ENCODE measurements around the gene TMPRSS9. TPM values are rescaled to one million over a fixed set of nuclear protein-coding genes. Genes with fewer than 3 reads are reported as not detected.

Gene TMPRSS9
- polyA plus RNA-seq, 1 experiment, result not detected

DNA sequence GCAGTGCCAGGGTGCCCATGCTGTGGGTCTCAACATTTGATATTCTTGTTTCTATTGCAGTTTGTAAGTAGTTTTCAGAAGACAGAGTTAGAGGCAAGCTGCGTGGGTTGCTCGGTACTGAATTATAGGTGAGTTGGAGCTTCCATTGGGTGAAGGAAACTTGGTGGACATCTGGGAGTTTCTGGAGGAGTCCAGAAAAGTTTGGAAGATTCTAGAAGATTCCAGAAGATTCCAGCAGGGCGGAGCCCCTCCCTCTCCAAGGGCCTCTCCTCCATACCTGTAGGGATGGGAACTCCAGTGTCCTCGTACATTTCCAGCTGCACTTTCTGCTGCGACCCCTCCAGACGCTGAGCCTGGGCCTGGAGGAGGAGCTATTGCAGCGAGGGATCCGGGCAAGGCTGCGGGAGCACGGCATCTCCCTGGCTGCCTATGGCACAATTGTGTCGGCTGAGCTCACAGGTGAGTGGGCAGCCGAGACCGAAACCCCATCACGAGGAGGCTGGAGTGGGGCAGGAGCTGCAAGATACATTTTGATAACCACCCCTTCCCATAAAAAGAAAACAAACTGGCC, 38.8 kb downstream of the TMPRSS9 start:
- Histone ChIP-seq H3K4me3 (ENCODE audit: low read depth, low read length) (no peak overlapping the region), H3K36me3 (ENCODE audit: control insufficient read depth, insufficient read depth, low read length) (no peaks in the 10 kb centered on the region), H3K27me3 (ENCODE audit: control insufficient read depth, insufficient read depth, low read length) (no peaks in the 10 kb centered on the region)
- CTCF ChIA-PET, result interaction anchor here (0.8 to 1.3 kb wide), 2 partner anchors 8 to 9 kb away, joined by 3 to 7 read pairs; no protein-coding TSS in a partner anchor
- POLR2A ChIA-PET, result no interaction called here
- DNase-seq (ENCODE audit: low read depth), result no peak
- TF ChIP-seq, protein P1, sequence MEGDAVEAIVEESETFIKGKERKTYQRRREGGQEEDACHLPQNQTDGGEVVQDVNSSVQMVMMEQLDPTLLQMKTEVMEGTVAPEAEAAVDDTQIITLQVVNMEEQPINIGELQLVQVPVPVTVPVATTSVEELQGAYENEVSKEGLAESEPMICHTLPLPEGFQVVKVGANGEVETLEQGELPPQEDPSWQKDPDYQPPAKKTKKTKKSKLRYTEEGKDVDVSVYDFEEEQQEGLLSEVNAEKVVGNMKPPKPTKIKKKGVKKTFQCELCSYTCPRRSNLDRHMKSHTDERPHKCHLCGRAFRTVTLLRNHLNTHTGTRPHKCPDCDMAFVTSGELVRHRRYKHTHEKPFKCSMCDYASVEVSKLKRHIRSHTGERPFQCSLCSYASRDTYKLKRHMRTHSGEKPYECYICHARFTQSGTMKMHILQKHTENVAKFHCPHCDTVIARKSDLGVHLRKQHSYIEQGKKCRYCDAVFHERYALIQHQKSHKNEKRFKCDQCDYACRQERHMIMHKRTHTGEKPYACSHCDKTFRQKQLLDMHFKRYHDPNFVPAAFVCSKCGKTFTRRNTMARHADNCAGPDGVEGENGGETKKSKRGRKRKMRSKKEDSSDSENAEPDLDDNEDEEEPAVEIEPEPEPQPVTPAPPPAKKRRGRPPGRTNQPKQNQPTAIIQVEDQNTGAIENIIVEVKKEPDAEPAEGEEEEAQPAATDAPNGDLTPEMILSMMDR (IDR thresholded peaks at IDR 0.05; ENCODE audit: insufficient read depth, low read depth, low read length), result no peak

DNA sequence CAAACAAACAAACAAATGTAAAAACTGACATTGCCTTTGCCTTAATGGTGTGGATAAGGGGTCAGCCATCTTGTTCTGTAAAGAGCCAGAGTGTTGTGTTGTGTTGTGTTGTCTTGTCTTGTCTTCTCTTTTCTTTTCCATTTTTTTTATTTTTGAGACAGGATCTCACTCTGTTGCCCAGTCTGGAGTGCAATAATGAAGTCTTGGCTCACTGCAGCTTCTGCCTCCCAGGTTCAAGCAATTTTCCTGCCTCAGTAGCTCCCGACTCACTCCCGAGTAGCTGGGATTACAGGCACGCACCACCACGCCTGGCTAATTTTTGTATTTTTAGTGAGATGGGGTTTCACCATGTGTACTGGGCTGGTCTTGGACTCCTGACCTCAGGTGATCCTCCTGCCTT, 39.5 kb downstream of the TMPRSS9 start:
- no peaks in the 10 kb centered on the region for H3K27me3 ChIP-seq (ENCODE audit: control insufficient read depth, insufficient read depth, low read length)
- no peaks in the 10 kb centered on the region for H3K36me3 ChIP-seq (ENCODE audit: control insufficient read depth, insufficient read depth, low read length)
- CTCF ChIA-PET, result interaction anchor here (1.3 kb wide), 1 partner anchor 9 kb away, joined by 7 read pairs; no protein-coding TSS in a partner anchor
- TF ChIP-seq, protein P1 (IDR thresholded peaks at IDR 0.05; ENCODE audit: insufficient read depth, low read depth, low read length), result no peak
- POLR2A ChIA-PET, result no interaction called here
- no peak for DNase-seq (ENCODE audit: low read depth)
- H3K4me3 ChIP-seq (ENCODE audit: low read depth, low read length), result no peak overlapping the region

DNA sequence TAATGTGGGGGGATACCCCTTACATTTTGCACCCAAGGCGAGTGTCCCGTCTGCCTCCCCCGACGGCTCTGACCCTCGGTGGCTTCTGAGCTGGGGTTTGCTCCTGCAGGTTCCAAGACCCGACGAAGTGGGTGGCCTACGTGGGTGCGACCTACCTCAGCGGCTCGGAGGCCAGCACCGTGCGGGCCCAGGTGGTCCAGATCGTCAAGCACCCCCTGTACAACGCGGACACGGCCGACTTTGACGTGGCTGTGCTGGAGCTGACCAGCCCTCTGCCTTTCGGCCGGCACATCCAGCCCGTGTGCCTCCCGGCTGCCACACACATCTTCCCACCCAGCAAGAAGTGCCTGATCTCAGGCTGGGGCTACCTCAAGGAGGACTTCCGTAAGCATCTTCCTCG, 48.2 kb downstream of the TMPRSS9 start:
- Histone ChIP-seq H3K4me3 (ENCODE audit: low read depth, low read length) (no peak overlapping the region), H3K36me3 (ENCODE audit: control insufficient read depth, insufficient read depth, low read length) (no peaks in the 10 kb centered on the region), H3K27me3 (ENCODE audit: control insufficient read depth, insufficient read depth, low read length) (no peaks in the 10 kb centered on the region)
- ChIA-PET POLR2A (no interaction called here), CTCF (interaction anchor here (1.5 to 1.9 kb wide), 2 partner anchors 10 to 14 kb away, joined by 3 to 5 read pairs; no protein-coding TSS in a partner anchor)
- DNase-seq (ENCODE audit: low read depth), result no peak
- TF ChIP-seq, protein P1 (IDR thresholded peaks at IDR 0.05; ENCODE audit: insufficient read depth, low read depth, low read length), result no peak

DNA sequence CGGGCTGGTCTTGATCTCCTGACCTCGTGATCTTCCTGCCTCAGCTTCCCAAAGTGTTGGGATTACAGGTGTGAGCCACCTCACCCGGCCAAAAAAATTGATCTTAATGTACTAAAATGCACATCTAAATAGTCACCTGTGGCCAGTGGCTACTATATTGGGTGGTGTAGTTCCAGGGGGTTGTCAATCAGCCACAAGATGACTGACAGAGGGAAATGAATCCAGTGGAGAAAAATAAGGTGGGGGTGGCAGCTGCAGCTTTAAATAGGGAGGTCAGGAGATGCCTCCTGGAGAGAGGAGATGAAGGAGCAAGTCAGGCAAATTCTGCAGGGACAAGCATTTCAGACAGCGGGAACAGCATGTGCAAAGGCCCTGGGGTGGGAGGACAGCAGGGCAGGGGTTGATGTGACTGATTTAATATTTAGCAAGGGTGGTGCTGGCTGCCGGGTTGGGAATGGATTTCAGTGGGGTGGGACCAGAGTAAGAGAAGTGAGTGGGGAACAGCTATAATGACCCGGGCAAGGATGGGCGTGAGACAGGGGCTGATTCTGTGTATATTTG, 49.4 kb downstream of the TMPRSS9 start:
- Histone ChIP-seq H3K36me3 (ENCODE audit: control insufficient read depth, insufficient read depth, low read length) (no peaks in the 10 kb centered on the region), H3K27me3 (ENCODE audit: control insufficient read depth, insufficient read depth, low read length) (no peaks in the 10 kb centered on the region), H3K4me3 (ENCODE audit: low read depth, low read length) (no peak overlapping the region)
- DNase-seq (ENCODE audit: low read depth), result no peak
- ChIA-PET POLR2A (no interaction called here), CTCF (no interaction called here)
- TF ChIP-seq, protein P1 (IDR thresholded peaks at IDR 0.05; ENCODE audit: insufficient read depth, low read depth, low read length), result no peak

DNA sequence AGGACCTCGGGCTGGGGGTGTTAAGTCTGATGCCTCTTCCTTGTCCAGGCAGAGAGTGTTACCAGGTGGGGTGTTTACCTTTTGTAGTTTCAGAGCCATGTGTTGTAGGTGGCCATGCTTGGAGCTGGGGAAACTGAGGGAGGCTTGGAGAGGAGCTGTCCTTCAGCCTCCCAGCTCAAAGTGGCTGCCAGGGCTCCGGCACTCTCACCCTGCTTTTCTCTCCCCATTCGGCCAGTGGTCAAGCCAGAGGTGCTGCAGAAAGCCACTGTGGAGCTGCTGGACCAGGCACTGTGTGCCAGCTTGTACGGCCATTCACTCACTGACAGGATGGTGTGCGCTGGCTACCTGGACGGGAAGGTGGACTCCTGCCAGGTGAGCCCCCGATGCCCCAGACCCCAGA, 50.0 kb downstream of the TMPRSS9 start:
- CTCF ChIA-PET, result no interaction called here

More for the DNA sequence above, 50.0 kb downstream of the TMPRSS9 start:
- TF ChIP-seq, protein P1 (IDR thresholded peaks at IDR 0.05; ENCODE audit: insufficient read depth, low read depth, low read length), result no peak
- H3K4me3 ChIP-seq (ENCODE audit: low read depth, low read length), result no peak overlapping the region
- no peak for DNase-seq (ENCODE audit: low read depth)
- POLR2A ChIA-PET, result no interaction called here
- no peaks in the 10 kb centered on the region for H3K36me3 ChIP-seq (ENCODE audit: control insufficient read depth, insufficient read depth, low read length)
- H3K27me3 ChIP-seq (ENCODE audit: control insufficient read depth, insufficient read depth, low read length), result no peaks in the 10 kb centered on the region

Measured in BJ (cell line).